ENCODE results near the gene PRDX6. TPM values are rescaled to one million over a fixed set of nuclear protein-coding genes. Genes with fewer than 3 reads are reported as not detected.
"Not testable (repeated sequence)": the region's sequence is repeated elsewhere in the genome, so short reads cannot be mapped to it uniquely, and the experiment has no call there.

Gene PRDX6
- total RNA-seq, 2 donors from 2014 or later, result 136 to 147 TPM

DNA sequence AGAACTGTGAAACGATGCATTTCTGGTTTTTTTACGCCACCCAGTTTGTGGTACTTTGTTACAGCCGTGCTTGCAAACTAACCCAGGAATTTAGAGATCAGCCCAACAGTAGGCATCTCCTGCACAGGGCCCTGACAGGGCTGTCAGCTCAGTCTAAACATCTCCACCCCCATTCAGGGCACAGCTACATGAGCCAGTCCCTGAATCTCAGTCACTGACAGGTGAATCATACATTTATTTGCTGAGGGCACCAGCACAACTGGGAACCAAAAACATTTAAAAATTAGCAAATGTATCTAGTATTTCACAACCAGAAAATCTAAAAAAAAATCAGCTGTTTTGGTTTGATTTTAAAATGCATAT lies 30.7 kb downstream of the PRDX6 start:
- Mint-ChIP-seq H3K4me3 (no peak overlapping the region), H3K27ac (no peak overlapping the region), H3K4me1 (ENCODE audit: low read depth) (no peaks in the 10 kb centered on the region), H3K36me3 (ENCODE audit: insufficient read depth in 2 of 2) (no peaks in the 10 kb centered on the region), H3K27me3 (ENCODE audit: low read depth) (no peaks in the 10 kb centered on the region), H3K9me3 (no peaks in the 10 kb centered on the region)
- ATAC-seq (replicated peaks in 1 of 2), result no peak
- DNase-seq, result no peak

- no peaks in the 10 kb centered on the region for H3K27me3 Mint-ChIP-seq (ENCODE audit: low read depth)
- H3K36me3 Mint-ChIP-seq (ENCODE audit: insufficient read depth in 2 of 2), result peaks cover under 1 to 2% of the 10 kb centered on the region in 2 donors
- H3K4me3 Mint-ChIP-seq, result no peak overlapping the region
- ATAC-seq (replicated peaks in 1 of 2), result no peak
- peaks cover 1 to 2% of the 10 kb centered on the region in 2 donors for H3K9me3 Mint-ChIP-seq
- DNase-seq, result no peak
- no peaks in the 10 kb centered on the region for H3K4me1 Mint-ChIP-seq (ENCODE audit: low read depth)
- no peak overlapping the region for H3K27ac Mint-ChIP-seq
Observed at GRCh38 chr1:173508541-173508940, 31.4 kb downstream of the PRDX6 start.

DNA sequence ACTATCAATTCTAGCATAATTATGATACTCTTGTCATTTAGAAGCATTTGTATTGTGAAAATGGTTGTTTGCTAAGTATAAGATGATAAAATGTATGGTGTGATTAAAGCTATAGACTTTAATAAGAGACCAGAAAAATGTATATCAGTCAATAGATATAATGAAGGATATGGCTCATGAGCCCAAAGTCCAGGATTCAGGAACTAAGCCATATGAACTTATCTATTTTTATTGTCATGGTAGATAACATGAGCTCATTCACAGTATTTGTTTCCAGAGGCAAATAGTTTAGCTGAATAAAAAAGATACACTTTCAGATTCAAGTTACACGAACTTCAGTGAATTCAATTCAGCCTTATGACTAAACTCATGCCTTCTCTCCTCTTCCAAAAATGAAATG lies 32.7 kb downstream of the PRDX6 start:
- no peak overlapping the region for H3K27ac Mint-ChIP-seq
- H3K4me3 Mint-ChIP-seq, result no peak overlapping the region
- peaks cover 5 to 9% of the 10 kb centered on the region in 2 donors for H3K9me3 Mint-ChIP-seq
- no peak for DNase-seq
- peaks cover 3 to 9% of the 10 kb centered on the region in 2 donors for H3K36me3 Mint-ChIP-seq (ENCODE audit: insufficient read depth in 2 of 2)
- no peaks in the 10 kb centered on the region for H3K27me3 Mint-ChIP-seq (ENCODE audit: low read depth)
- H3K4me1 Mint-ChIP-seq (ENCODE audit: low read depth), result no peaks in the 10 kb centered on the region
- ATAC-seq (replicated peaks in 1 of 2), result no peak

GRCh38 chr1:173514503-173514902 lies 37.4 kb downstream of the PRDX6 start:
- not testable (repeated sequence) for ATAC-seq (replicated peaks in 1 of 2); H3K36me3 Mint-ChIP-seq (ENCODE audit: insufficient read depth in 2 of 2); DNase-seq; H3K9me3 Mint-ChIP-seq; H3K4me3 Mint-ChIP-seq; H3K4me1 Mint-ChIP-seq (ENCODE audit: low read depth); H3K27me3 Mint-ChIP-seq (ENCODE audit: low read depth); H3K27ac Mint-ChIP-seq

DNA sequence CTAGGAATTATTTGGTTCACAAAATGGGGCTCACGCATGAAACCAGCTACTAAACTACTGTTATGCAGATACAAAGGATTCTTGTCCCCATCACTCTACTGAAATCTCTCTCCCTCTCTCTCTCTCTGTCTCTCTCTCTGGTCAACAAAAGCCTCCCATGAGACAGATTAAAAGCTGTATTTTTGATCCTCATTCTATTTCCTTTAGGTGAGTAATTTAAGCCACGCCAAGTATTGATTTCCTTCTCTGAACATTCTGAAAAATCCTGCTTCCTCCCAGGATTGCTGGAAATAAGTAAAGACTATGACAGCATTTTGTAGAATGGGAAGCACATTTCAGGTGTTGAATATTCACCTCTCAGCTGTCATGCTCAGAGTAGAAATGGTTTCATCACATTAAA lies 43.7 kb downstream of the PRDX6 start:
- no peaks in the 10 kb centered on the region for H3K27me3 Mint-ChIP-seq (ENCODE audit: low read depth)
- ATAC-seq (replicated peaks in 1 of 2), result no peak
- no peak overlapping the region for H3K27ac Mint-ChIP-seq

DNA sequence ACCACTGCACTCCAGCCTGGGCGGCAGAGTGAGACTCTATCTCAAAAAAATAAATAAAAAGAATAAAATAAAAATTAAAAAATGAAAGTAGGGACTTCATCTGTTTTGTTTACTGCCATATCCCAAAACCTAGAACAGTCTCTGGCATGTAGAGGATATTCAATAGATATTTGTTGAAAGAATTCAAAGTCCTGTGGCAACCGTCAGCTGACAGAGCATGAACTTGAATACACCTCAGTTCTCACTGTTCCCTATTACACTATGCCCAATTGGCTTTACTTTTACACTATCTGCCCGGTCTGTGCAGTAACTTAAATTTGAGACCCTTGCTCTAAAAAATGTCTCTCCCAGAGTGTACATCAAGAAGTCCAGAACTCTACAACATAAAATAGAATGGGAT lies 46.2 kb downstream of the PRDX6 start:
- DNase-seq (no peak), ATAC-seq (replicated peaks in 1 of 2) (no peak)
- Mint-ChIP-seq H3K9me3 (no peaks in the 10 kb centered on the region), H3K4me1 (ENCODE audit: low read depth) (peaks cover 3% of the 10 kb centered on the region), H3K4me3 (no peak overlapping the region), H3K27ac (no peak overlapping the region), H3K36me3 (ENCODE audit: insufficient read depth in 2 of 2) (no peaks in the 10 kb centered on the region), H3K27me3 (ENCODE audit: low read depth) (no peaks in the 10 kb centered on the region)

More for the DNA sequence above, 43.7 kb downstream of the PRDX6 start:
- Mint-ChIP-seq H3K4me3 (no peak overlapping the region), H3K4me1 (ENCODE audit: low read depth) (peaks cover 5% of the 10 kb centered on the region), H3K9me3 (no peaks in the 10 kb centered on the region), H3K36me3 (ENCODE audit: insufficient read depth in 2 of 2) (no peaks in the 10 kb centered on the region)
- no peak for DNase-seq

DNA sequence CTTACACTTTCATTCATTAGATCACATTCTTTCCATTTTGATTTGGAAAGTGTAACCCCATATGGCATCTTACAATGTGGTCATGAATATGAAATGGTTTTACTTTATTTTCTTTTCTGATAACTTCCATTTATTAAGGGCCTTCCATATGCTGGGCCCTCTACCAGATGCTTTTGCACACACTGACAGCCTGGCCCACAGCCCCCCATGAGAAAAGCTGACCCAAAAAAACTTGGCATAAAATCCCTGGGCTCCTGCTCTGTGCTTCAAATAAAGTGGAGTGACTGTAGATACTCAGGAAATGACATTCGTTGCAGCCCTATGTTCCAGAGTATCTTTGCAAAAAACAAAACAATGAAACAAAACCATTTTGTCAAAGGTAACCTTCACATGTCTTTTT lies 48.8 kb downstream of the PRDX6 start:
- ATAC-seq (replicated peaks in 1 of 2) (no peak), DNase-seq (no peak)
- Mint-ChIP-seq H3K36me3 (ENCODE audit: insufficient read depth in 2 of 2) (no peaks in the 10 kb centered on the region), H3K27me3 (ENCODE audit: low read depth) (no peaks in the 10 kb centered on the region), H3K4me1 (ENCODE audit: low read depth) (peaks cover 5% of the 10 kb centered on the region), H3K4me3 (no peak overlapping the region), H3K27ac (no peak overlapping the region), H3K9me3 (no peaks in the 10 kb centered on the region)

GRCh38 chr1:173527151-173527826 lies 50.2 kb downstream of the PRDX6 start:
- ATAC-seq (replicated peaks in 1 of 2) (no peak), DNase-seq (no peak)
- H3K4me1 Mint-ChIP-seq (ENCODE audit: low read depth), result peaks cover 11% of the 10 kb centered on the region
- H3K4me3 Mint-ChIP-seq, result no peak overlapping the region
- H3K36me3 Mint-ChIP-seq (ENCODE audit: insufficient read depth in 2 of 2), result no peaks in the 10 kb centered on the region
- H3K27me3 Mint-ChIP-seq (ENCODE audit: low read depth), result no peaks in the 10 kb centered on the region
- no peaks in the 10 kb centered on the region for H3K9me3 Mint-ChIP-seq
- no peak overlapping the region for H3K27ac Mint-ChIP-seq

GRCh38 chr1:173529106-173529505 lies 52.0 kb downstream of the PRDX6 start:
- ATAC-seq (replicated peaks in 1 of 2) (no peak), DNase-seq (no peak)
- H3K4me3 Mint-ChIP-seq, result no peak overlapping the region
- H3K4me1 Mint-ChIP-seq (ENCODE audit: low read depth), result peaks cover 16% of the 10 kb centered on the region
- H3K27me3 Mint-ChIP-seq (ENCODE audit: low read depth), result no peaks in the 10 kb centered on the region
- no peaks in the 10 kb centered on the region for H3K9me3 Mint-ChIP-seq
- H3K27ac Mint-ChIP-seq, result no peak overlapping the region
- H3K36me3 Mint-ChIP-seq (ENCODE audit: insufficient read depth in 2 of 2), result no peaks in the 10 kb centered on the region

- no peak overlapping the region for H3K4me3 Mint-ChIP-seq
- no peak overlapping the region for H3K27ac Mint-ChIP-seq
- DNase-seq, result no peak
- ATAC-seq (replicated peaks in 1 of 2), result no peak
- no peaks in the 10 kb centered on the region for H3K36me3 Mint-ChIP-seq (ENCODE audit: insufficient read depth in 2 of 2)
- no peaks in the 10 kb centered on the region for H3K27me3 Mint-ChIP-seq (ENCODE audit: low read depth)
- no peaks in the 10 kb centered on the region for H3K9me3 Mint-ChIP-seq
- H3K4me1 Mint-ChIP-seq (ENCODE audit: low read depth), result peaks cover 16% of the 10 kb centered on the region
Observed at GRCh38 chr1:173530795-173531693, 53.9 kb downstream of the PRDX6 start.

GRCh38 chr1:173532237-173532636 lies 55.1 kb downstream of the PRDX6 start:
- no peak for DNase-seq
- peaks cover 16% of the 10 kb centered on the region for H3K4me1 Mint-ChIP-seq (ENCODE audit: low read depth)
- no peaks in the 10 kb centered on the region for H3K9me3 Mint-ChIP-seq
- no peaks in the 10 kb centered on the region for H3K36me3 Mint-ChIP-seq (ENCODE audit: insufficient read depth in 2 of 2)
- H3K27me3 Mint-ChIP-seq (ENCODE audit: low read depth), result no peaks in the 10 kb centered on the region
- ATAC-seq (replicated peaks in 1 of 2), result no peak
- no peak overlapping the region for H3K4me3 Mint-ChIP-seq
- peak overlapping the region; percentile 68 for H3K27ac Mint-ChIP-seq

DNA sequence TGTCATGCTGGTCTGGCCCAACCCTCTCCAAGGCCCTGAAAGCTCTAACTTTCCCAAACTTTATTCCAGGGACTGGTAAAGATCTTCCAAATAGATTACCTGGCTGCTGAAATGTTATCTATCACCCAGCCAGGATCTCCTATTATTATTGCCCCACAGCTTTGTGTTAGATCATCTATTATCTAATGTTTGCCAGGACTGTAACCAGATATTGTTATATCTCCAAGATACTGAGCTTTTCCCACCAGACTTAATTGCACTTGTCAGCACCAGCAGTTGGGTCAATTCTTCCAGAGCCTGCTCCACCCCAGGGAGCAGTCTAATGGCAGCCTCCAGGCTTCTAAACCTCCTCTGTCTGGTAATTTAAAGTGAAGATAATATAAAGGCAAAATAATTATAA lies 59.1 kb downstream of the PRDX6 start:
- DNase-seq (no peak), ATAC-seq (replicated peaks in 1 of 2) (no peak)
- no peaks in the 10 kb centered on the region for H3K27me3 Mint-ChIP-seq (ENCODE audit: low read depth)
- peaks cover 11% of the 10 kb centered on the region for H3K4me1 Mint-ChIP-seq (ENCODE audit: low read depth)
- H3K27ac Mint-ChIP-seq, result no peak overlapping the region
- H3K9me3 Mint-ChIP-seq, result peaks cover 2% of the 10 kb centered on the region in 2 donors
- no peak overlapping the region for H3K4me3 Mint-ChIP-seq
- no peaks in the 10 kb centered on the region for H3K36me3 Mint-ChIP-seq (ENCODE audit: insufficient read depth in 2 of 2)

Measured in activated T-cell treated with anti-CD3 and anti-CD28 coated beads, Interleukin-2, amount 50 U/mL, for 72 hours (primary cell).